ENCODE data around the gene DNAAF9. TPM values are rescaled to one million over a fixed set of nuclear protein-coding genes. Genes with fewer than 3 reads are reported as not detected.
"Not testable (repeated sequence)": the region's sequence is repeated elsewhere in the genome, so short reads cannot be mapped to it uniquely, and the experiment has no call there.

Gene DNAAF9
- total RNA-seq, 2 donors from 2014 or later: 24.5 to 27.7 TPM

GRCh38 chr20:3421985-3422384 is 14.5 kb upstream of the DNAAF9 start:
- H3K4me3 ChIP-seq: no peak overlapping the region
- no peaks in the 10 kb centered on the region for H3K9me3 ChIP-seq
- no peaks in the 10 kb centered on the region for H3K36me3 ChIP-seq
- H3K27me3 ChIP-seq (replicated peaks; ENCODE audit: insufficient read depth): no peaks in the 10 kb centered on the region
- ATAC-seq (ENCODE audit: insufficient number of reproducible peaks, low FRiP score, low read depth) (no peak), DNase-seq (ENCODE audit: low spot score) (no peak)
- no peak overlapping the region for H3K27ac ChIP-seq
- H3K4me1 ChIP-seq (ENCODE audit: control insufficient read depth in 1 of 2, low read depth in 2 of 2): no peaks in the 10 kb centered on the region
- TF ChIP-seq CTCF (IDR thresholded peaks at IDR 0.05): no peak

- no peaks in the 10 kb centered on the region for H3K4me1 ChIP-seq (ENCODE audit: control insufficient read depth in 1 of 2, low read depth in 2 of 2)
- H3K27ac ChIP-seq: no peak overlapping the region
- H3K9me3 ChIP-seq: no peaks in the 10 kb centered on the region
- H3K36me3 ChIP-seq: no peaks in the 10 kb centered on the region
- H3K27me3 ChIP-seq (replicated peaks; ENCODE audit: insufficient read depth): no peaks in the 10 kb centered on the region
- H3K4me3 ChIP-seq: no peak overlapping the region
- ATAC-seq (ENCODE audit: insufficient number of reproducible peaks, low FRiP score, low read depth) (peak; percentile 60), DNase-seq (ENCODE audit: low spot score) (peak; percentile 6)
- TF ChIP-seq CTCF (IDR thresholded peaks at IDR 0.05): no peak
These were observed 12.8 kb upstream of the DNAAF9 start for GRCh38 chr20:3420211-3420707.

GRCh38 chr20:3418161-3418560 is 10.7 kb upstream of the DNAAF9 start:
- ATAC-seq (ENCODE audit: insufficient number of reproducible peaks, low FRiP score, low read depth): not testable (repeated sequence)

GRCh38 chr20:3414122-3414521 is 6.7 kb upstream of the DNAAF9 start:
- no peak for TF ChIP-seq CTCF (IDR thresholded peaks at IDR 0.05)
- Histone ChIP-seq H3K27ac (no peak overlapping the region), H3K4me1 (ENCODE audit: control insufficient read depth in 1 of 2, low read depth in 2 of 2) (peaks cover 2% of the 10 kb centered on the region in 2 donors), H3K9me3 (no peaks in the 10 kb centered on the region), H3K4me3 (no peak overlapping the region), H3K36me3 (no peaks in the 10 kb centered on the region), H3K27me3 (replicated peaks; ENCODE audit: insufficient read depth) (no peaks in the 10 kb centered on the region)
- ATAC-seq (ENCODE audit: insufficient number of reproducible peaks, low FRiP score, low read depth): no peak
- no peak for DNase-seq (ENCODE audit: low spot score)

More at GRCh38 chr20:3418161-3418560, 10.7 kb upstream of the DNAAF9 start:
- H3K27ac ChIP-seq; H3K27me3 ChIP-seq (replicated peaks; ENCODE audit: insufficient read depth); H3K4me3 ChIP-seq; DNase-seq (ENCODE audit: low spot score); H3K4me1 ChIP-seq (ENCODE audit: control insufficient read depth in 1 of 2, low read depth in 2 of 2); H3K9me3 ChIP-seq; H3K36me3 ChIP-seq: not testable (repeated sequence)

- no peaks in the 10 kb centered on the region for H3K27me3 ChIP-seq (replicated peaks; ENCODE audit: insufficient read depth)
- H3K27ac ChIP-seq: no peak overlapping the region
- no peak for TF ChIP-seq CTCF (IDR thresholded peaks at IDR 0.05)
- H3K4me1 ChIP-seq (ENCODE audit: control insufficient read depth in 1 of 2, low read depth in 2 of 2): peaks cover 3 to 5% of the 10 kb centered on the region in 2 donors
- no peak for ATAC-seq (ENCODE audit: insufficient number of reproducible peaks, low FRiP score, low read depth)
- no peak for DNase-seq (ENCODE audit: low spot score)
- H3K9me3 ChIP-seq: no peaks in the 10 kb centered on the region
- H3K36me3 ChIP-seq: no peaks in the 10 kb centered on the region
- H3K4me3 ChIP-seq: no peak overlapping the region
These were observed 6.0 kb upstream of the DNAAF9 start for GRCh38 chr20:3413393-3413889.
